HG02970 (cell line): ENCODE data around the gene UQCC3.

Experiments
- ATAC-seq: cut with Tn5 transposase; IDR thresholded peaks from one replicate; pipeline ENCODE4 v1.9.1; 2021; ENCODE audit warnings: mild to moderate bottlenecking, moderate library complexity, moderate number of reproducible peaks; ENCODE audit not compliant: unreplicated experiment, low FRiP score

The UQCC3 gene

GRCh38 chr11:62719302-62719978 is 48.0 kb downstream of the UQCC3 start:
- ATAC-seq, result no peak

- ATAC-seq, result no peak
Measured at GRCh38 chr11:62721994-62722393, 50.5 kb downstream of the UQCC3 start.
